Measurements from ENCODE around the gene EHMT2.
"Not testable (repeated sequence)": the region's sequence is repeated elsewhere in the genome, so short reads cannot be mapped to it uniquely, and the experiment has no call there.

Gene EHMT2

DNA sequence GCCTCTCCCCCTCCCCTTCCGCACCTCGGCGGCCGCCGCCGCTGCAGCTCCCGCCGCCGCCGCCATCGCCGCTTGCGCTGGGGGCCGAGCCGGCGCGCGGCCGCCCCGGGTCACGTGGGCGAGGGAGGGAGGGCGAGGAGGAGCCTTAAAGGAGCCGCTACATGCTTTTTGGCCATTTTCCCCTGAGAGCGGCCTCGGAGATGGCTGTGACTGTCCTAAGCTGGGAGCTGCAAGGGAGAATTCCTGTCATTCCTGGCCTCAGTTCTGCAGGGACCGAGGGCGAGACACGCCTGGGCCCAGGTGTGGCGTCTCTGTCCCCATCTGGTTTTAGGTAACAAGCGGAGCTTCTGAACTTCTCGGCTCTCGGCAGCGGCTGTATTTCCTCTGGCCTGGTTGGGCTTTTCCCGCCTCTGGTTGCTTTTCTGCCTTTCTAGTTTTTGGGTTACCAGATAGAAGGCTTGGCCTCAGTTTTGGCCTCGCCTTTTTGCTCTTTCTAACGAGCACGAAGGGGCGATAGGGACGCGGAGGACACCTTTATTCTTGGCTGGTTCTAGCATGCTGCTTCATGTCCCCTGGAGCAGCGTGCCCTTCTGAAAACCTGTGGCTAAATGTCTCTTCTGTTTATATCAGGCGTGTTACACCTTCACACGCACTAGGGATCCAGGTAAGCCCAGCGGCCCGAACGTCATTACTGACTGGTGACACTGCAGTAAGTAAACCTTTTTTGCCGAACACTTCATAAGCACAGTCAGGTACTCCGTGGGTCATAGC is at the start of gene EHMT2:
Gene EHMT2, minus strand, starts transcription at position 87 of the 771 bp plus-strand sequence. Its CDS starts 21 bp downstream, at position 66.
- no peaks in the 10 kb centered on the region for H3K9me3 ChIP-seq (ENCODE audit: control insufficient read depth, insufficient read depth, low read length)
- peaks cover 11% of the 10 kb centered on the region for H3K36me3 ChIP-seq (ENCODE audit: insufficient read depth, low read length)
- H3K9ac ChIP-seq (ENCODE audit: low read depth, low read length), result peak within 1 kb of the TSS; percentile 99
- no peaks in the 10 kb centered on the region for H3K4me1 ChIP-seq (ENCODE audit: insufficient read depth, low read length)

DNA sequence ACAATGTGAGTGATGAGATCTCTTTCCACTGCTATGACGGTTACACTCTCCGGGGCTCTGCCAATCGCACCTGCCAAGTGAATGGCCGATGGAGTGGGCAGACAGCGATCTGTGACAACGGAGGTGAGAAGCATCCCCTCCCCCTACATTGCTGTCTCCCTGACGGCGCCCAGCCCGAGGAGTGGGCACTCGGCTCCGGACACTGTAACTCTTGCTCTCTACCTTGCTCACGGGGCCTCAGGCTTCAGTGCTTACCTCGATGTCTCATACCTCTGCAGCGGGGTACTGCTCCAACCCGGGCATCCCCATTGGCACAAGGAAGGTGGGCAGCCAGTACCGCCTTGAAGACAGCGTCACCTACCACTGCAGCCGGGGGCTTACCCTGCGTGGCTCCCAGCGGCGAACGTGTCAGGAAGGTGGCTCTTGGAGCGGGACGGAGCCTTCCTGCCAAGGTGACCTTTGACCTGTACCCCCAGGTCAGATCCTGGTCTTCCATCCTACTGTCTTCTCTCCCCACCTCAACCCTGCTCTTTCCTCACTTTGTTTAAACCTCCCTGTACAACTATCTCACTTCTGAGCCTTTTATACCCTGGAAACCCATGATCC is 49.7 kb upstream of the EHMT2 start:
- Histone ChIP-seq H3K9ac (ENCODE audit: low read depth, low read length) (no peak overlapping the region), H3K9me3 (ENCODE audit: control insufficient read depth, insufficient read depth, low read length) (no peaks in the 10 kb centered on the region), H3K36me3 (ENCODE audit: insufficient read depth, low read length) (no peaks in the 10 kb centered on the region), H3K4me1 (ENCODE audit: insufficient read depth, low read length) (peaks cover 4% of the 10 kb centered on the region; the same call in 1 of the 2 replicates)

DNA sequence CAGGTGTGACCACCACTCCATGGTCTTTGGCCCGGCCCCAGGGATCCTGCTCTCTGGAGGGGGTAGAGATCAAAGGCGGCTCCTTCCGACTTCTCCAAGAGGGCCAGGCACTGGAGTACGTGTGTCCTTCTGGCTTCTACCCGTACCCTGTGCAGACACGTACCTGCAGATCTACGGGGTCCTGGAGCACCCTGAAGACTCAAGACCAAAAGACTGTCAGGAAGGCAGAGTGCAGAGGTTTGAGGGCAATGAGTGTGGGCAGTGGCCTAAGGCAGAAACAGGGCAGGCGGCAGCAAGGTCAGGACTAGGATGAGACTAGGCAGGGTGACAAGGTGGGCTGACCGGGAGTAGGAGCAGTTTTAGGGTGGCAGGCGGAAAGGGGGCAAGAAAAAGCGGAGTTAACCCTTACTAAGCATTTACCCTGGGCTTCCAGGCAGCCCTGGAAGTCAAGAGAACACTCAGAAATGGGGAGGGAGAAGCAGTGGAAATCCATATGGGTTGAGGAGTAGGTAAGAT is 48.9 kb upstream of the EHMT2 start:
- no peaks in the 10 kb centered on the region for H3K9me3 ChIP-seq (ENCODE audit: control insufficient read depth, insufficient read depth, low read length)
- peaks cover 4% of the 10 kb centered on the region; the same call in 1 of the 2 replicates for H3K4me1 ChIP-seq (ENCODE audit: insufficient read depth, low read length)
- no peak overlapping the region for H3K9ac ChIP-seq (ENCODE audit: low read depth, low read length)
- no peaks in the 10 kb centered on the region for H3K36me3 ChIP-seq (ENCODE audit: insufficient read depth, low read length)

DNA sequence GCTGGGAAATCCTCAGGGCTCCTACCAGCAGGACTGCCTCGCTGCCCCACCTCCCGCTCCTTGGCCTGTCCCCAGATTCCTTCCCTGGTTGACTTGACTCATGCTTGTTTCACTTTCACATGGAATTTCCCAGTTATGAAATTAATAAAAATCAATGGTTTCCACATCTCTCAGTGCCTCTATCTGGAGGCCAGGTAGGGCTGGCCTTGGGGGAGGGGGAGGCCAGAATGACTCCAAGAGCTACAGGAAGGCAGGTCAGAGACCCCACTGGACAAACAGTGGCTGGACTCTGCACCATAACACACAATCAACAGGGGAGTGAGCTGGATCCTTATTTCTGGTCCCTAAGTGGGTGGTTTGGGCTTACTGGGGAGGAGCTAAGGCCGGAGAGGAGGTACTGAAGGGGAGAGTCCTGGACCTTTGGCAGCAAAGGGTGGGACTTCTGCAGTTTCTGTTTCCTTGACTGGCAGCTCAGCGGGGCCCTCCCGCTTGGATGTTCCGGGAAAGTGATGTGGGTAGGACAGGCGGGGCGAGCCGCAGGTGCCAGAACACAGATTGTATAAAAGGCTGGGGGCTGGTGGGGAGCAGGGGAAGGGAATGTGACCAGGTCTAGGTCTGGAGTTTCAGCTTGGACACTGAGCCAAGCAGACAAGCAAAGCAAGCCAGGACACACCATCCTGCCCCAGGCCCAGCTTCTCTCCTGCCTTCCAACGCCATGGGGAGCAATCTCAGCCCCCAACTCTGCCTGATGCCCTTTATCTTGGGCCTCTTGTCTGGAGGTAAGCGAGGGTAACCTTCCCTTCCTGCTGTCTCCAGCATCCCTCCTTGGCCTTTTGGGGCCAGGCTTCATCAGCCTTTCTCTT is 48.2 kb upstream of the EHMT2 start, which contains the start of gene CFB:
Gene CFB, plus strand, starts transcription at position 589 of the 863 bp plus-strand sequence. Its CDS starts 127 bp downstream, at position 716.
- Histone ChIP-seq H3K9me3 (ENCODE audit: control insufficient read depth, insufficient read depth, low read length) (no peaks in the 10 kb centered on the region), H3K9ac (ENCODE audit: low read depth, low read length) (no peak within 1 kb of the TSS), H3K36me3 (ENCODE audit: insufficient read depth, low read length) (no peaks in the 10 kb centered on the region), H3K4me1 (ENCODE audit: insufficient read depth, low read length) (peaks cover 4% of the 10 kb centered on the region; the same call in 1 of the 2 replicates)

DNA sequence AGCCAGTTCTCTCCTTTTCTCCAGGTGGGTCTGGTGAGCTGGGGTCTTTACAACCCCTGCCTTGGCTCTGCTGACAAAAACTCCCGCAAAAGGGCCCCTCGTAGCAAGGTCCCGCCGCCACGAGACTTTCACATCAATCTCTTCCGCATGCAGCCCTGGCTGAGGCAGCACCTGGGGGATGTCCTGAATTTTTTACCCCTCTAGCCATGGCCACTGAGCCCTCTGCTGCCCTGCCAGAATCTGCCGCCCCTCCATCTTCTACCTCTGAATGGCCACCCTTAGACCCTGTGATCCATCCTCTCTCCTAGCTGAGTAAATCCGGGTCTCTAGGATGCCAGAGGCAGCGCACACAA is 47.6 kb upstream of the EHMT2 start:
- Histone ChIP-seq H3K9me3 (ENCODE audit: control insufficient read depth, insufficient read depth, low read length) (no peaks in the 10 kb centered on the region), H3K36me3 (ENCODE audit: insufficient read depth, low read length) (no peaks in the 10 kb centered on the region)

DNA sequence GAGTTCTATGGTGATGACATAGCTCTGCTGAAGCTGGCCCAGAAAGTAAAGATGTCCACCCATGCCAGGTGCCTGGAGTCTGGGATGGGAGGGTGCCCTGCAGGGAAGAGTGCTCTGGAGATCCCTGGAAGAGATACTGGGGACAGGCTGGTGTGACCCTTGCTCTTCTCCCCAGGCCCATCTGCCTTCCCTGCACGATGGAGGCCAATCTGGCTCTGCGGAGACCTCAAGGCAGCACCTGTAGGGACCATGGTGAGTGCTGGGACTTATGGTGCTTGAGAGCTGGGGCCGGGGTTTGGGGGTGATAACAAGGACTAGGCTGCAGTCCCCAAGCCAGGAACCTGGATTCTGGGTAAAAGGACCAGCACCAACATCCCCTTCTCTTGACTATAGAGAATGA is 46.2 kb upstream of the EHMT2 start:
- Histone ChIP-seq H3K9ac (ENCODE audit: low read depth, low read length) (no peak overlapping the region), H3K4me1 (ENCODE audit: insufficient read depth, low read length) (peaks cover 10% of the 10 kb centered on the region; the same call in 1 of the 2 replicates), H3K9me3 (ENCODE audit: control insufficient read depth, insufficient read depth, low read length) (no peaks in the 10 kb centered on the region), H3K36me3 (ENCODE audit: insufficient read depth, low read length) (no peaks in the 10 kb centered on the region)

More for the DNA sequence above, 47.6 kb upstream of the EHMT2 start:
- Histone ChIP-seq H3K4me1 (ENCODE audit: insufficient read depth, low read length) (peaks cover 10% of the 10 kb centered on the region; the same call in 1 of the 2 replicates), H3K9ac (ENCODE audit: low read depth, low read length) (no peak overlapping the region)

DNA sequence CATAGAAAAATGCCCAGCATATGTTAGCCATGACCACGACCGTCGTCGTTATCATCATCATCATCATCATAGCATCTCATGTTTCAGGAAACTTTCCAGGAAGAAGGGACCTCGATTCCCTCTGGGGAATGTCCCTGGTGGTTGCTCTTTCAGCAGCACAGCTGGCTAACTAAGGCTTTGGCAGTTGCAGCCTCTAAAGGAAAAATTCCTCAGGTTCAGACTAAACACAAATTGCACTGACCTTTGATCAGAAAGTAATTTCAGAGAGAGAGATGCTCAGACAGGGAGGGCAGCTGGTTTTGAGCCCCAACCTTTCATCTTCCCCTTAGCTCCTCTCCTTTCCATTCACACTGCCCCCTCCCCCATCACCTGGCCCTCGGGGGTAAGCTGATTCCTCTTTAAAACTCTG is 42.8 kb upstream of the EHMT2 start:
- Histone ChIP-seq H3K36me3 (ENCODE audit: insufficient read depth, low read length) (no peaks in the 10 kb centered on the region), H3K9me3 (ENCODE audit: control insufficient read depth, insufficient read depth, low read length) (no peaks in the 10 kb centered on the region), H3K4me1 (ENCODE audit: insufficient read depth, low read length) (peaks cover 6% of the 10 kb centered on the region; the same call in 1 of the 2 replicates), H3K9ac (ENCODE audit: low read depth, low read length) (no peak overlapping the region)

DNA sequence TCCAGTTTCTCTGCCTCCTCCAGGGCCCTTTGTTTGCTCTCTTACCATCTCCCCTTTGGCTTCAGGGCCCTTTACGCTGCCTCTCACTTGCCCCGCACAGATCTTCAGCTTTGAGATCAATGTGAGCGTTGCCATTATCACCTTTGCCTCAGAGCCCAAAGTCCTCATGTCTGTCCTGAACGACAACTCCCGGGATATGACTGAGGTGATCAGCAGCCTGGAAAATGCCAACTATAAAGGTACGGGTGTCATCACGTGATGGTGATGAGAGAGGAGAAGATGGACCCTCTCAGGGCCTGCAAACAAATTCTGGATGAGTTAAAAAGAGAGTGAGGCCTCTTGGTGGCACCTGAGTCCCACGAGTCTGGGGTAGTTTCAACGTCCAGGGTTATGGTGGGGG is 38.3 kb upstream of the EHMT2 start:
- no peaks in the 10 kb centered on the region for H3K9me3 ChIP-seq (ENCODE audit: control insufficient read depth, insufficient read depth, low read length)
- no peak overlapping the region for H3K9ac ChIP-seq (ENCODE audit: low read depth, low read length)
- peaks cover 6% of the 10 kb centered on the region; the same call in 1 of the 2 replicates for H3K4me1 ChIP-seq (ENCODE audit: insufficient read depth, low read length)
- H3K36me3 ChIP-seq (ENCODE audit: insufficient read depth, low read length), result no peaks in the 10 kb centered on the region

DNA sequence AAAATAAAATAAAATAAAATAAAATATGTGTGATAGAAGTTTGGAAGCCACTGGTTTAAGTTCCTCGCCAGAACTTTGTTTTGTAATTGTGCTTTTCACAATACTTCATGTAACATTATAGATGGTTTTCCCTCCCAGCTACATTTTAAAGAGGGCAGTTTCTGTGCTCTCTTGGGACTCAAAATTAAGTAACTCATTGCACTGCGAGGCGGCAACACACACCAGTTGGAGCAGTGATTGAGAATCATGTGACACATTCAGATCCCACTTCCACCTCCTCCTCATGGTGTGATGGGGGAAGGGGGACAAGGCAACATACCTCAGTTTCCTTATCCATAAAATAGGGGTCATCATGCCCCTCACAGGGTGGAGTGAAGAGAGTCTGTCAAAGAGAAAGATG is 37.5 kb upstream of the EHMT2 start:
- no peaks in the 10 kb centered on the region for H3K36me3 ChIP-seq (ENCODE audit: insufficient read depth, low read length)
- H3K9ac ChIP-seq (ENCODE audit: low read depth, low read length), result no peak overlapping the region
- no peaks in the 10 kb centered on the region for H3K4me1 ChIP-seq (ENCODE audit: insufficient read depth, low read length)
- no peaks in the 10 kb centered on the region for H3K9me3 ChIP-seq (ENCODE audit: control insufficient read depth, insufficient read depth, low read length)

DNA sequence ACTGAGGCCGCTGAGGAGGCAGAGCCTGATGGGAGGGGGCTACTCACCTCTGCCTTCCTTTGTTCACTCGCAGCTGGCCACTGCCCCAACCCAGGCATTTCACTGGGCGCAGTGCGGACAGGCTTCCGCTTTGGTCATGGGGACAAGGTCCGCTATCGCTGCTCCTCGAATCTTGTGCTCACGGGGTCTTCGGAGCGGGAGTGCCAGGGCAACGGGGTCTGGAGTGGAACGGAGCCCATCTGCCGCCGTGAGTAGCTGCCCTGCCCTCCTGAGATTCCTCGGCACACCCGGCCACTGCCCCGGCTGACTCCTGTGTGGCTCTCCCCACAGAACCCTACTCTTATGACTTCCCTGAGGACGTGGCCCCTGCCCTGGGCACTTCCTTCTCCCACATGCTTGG is 36.0 kb upstream of the EHMT2 start:
- Histone ChIP-seq H3K4me1 (ENCODE audit: insufficient read depth, low read length) (no peaks in the 10 kb centered on the region), H3K9me3 (ENCODE audit: control insufficient read depth, insufficient read depth, low read length) (no peaks in the 10 kb centered on the region), H3K36me3 (ENCODE audit: insufficient read depth, low read length) (no peaks in the 10 kb centered on the region), H3K9ac (ENCODE audit: low read depth, low read length) (no peak overlapping the region)

DNA sequence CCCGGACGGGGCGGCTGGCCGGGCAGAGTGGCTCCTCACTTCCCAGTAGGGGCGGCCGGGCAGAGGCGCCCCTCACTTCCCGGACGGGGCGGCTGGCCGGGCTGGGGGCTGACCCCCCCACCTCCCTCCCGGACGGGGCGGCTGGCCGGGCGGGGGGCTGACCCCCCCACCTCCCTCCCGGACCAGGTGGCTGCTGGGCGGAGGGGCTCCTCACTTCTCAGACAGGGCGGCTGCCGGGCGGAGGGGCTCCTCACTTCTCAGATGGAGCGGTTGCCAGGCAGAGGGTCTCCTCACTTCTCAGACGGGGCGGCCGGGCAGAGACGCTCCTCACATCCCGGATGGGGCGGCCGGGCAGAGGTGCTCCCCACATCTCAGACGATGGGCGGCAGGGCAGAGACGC is 34.6 kb upstream of the EHMT2 start:
- not testable (repeated sequence) for H3K9ac ChIP-seq (ENCODE audit: low read depth, low read length); H3K4me1 ChIP-seq (ENCODE audit: insufficient read depth, low read length); H3K9me3 ChIP-seq (ENCODE audit: control insufficient read depth, insufficient read depth, low read length); H3K36me3 ChIP-seq (ENCODE audit: insufficient read depth, low read length)

DNA sequence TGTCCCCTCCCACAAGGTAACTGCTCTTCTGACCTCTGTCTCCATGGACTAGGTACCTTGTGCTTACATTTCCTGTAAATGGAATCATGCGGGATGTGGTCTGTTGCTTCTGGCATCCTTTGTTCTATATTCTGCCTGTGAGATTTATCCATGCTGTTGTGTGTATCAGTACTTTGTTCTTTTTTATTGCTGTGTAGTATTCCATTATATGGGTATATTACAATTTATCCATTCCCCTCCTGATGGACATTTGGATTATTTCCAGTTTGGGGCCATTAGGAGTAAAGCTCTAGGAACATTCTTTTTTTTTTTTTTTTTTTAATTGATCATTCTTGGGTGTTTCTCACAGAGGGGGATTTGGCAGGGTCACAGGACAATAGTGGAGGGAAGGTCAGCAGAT is 33.5 kb upstream of the EHMT2 start:
- Histone ChIP-seq H3K36me3 (ENCODE audit: insufficient read depth, low read length) (no peaks in the 10 kb centered on the region), H3K4me1 (ENCODE audit: insufficient read depth, low read length) (no peaks in the 10 kb centered on the region), H3K9ac (ENCODE audit: low read depth, low read length) (no peak overlapping the region), H3K9me3 (ENCODE audit: control insufficient read depth, insufficient read depth, low read length) (no peaks in the 10 kb centered on the region)

DNA sequence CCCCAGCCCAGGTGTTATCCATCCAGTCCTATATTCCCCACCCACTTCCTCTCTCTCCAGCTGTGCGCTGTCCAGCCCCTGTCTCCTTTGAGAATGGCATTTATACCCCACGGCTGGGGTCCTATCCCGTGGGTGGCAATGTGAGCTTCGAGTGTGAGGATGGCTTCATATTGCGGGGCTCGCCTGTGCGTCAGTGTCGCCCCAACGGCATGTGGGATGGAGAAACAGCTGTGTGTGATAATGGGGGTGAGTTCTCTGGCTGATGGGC is 31.1 kb upstream of the EHMT2 start:
- Histone ChIP-seq H3K36me3 (ENCODE audit: insufficient read depth, low read length) (no peaks in the 10 kb centered on the region), H3K9me3 (ENCODE audit: control insufficient read depth, insufficient read depth, low read length) (no peaks in the 10 kb centered on the region), H3K9ac (ENCODE audit: low read depth, low read length) (no peak overlapping the region), H3K4me1 (ENCODE audit: insufficient read depth, low read length) (no peaks in the 10 kb centered on the region)

DNA sequence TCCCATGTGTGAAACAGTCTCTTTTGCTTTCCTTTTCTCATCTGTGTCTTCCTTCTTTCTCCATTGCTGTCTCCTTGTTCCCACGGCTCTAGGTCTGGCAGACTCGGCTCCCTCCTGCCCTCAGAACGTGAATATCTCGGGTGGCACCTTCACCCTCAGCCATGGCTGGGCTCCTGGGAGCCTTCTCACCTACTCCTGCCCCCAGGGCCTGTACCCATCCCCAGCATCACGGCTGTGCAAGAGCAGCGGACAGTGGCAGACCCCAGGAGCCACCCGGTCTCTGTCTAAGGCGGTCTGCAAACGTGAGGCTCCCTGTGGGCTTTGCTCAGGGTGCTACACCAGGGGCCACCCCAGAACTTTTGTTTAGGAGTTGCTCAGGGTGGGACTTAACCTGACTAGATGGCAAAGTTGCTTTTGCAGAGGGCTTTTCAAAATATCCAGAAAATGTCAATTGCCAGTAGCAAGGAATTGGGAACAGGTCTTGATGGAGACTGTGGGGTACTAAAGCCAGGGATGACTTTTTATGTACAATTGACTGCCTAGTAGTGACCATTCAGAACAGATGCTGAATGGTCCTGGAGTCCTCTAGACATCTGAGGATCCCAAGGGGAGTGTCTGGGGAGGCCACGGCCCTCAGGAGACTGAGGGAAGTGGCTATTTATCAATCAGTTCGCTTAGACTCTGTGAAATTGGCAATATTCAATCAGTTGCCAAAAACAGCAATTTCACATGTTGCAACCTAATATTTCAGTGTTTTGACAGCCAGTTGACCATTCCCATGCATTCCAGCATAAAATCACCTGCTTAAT is 30.6 kb upstream of the EHMT2 start:
- Histone ChIP-seq H3K9me3 (ENCODE audit: control insufficient read depth, insufficient read depth, low read length) (no peaks in the 10 kb centered on the region), H3K36me3 (ENCODE audit: insufficient read depth, low read length) (no peaks in the 10 kb centered on the region), H3K9ac (ENCODE audit: low read depth, low read length) (no peak overlapping the region), H3K4me1 (ENCODE audit: insufficient read depth, low read length) (no peaks in the 10 kb centered on the region)
